ENCODE results near the gene CACNA2D2.

Gene CACNA2D2

DNA sequence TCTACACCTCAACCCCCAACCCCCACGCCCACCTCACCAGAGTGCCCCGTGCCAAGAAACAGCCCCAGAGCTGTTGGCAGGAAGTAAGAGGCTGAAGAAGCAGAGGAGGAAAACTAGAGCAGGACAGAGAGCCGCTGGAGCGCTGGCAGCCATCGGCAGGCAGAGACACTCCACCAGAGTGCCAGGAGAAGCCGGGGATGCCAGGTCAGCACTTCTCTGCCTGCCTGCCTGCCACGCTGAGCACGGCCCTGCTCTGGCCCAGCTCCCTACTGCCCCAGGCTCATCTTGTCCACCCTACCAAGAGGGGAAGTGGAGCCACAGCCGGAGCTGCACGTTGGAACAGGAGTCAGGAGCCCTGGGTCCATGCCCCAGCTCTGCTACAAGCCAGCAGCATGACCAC is 29.7 kb downstream of the CACNA2D2 start:
- no peaks in the 10 kb centered on the region for H3K9me3 ChIP-seq (ENCODE audit: control insufficient read depth in 5 of 5, low read length in 5 of 5)
- no peaks in the 10 kb centered on the region for H3K36me3 ChIP-seq (ENCODE audit: control insufficient read depth in 5 of 5, insufficient read depth in 5 of 5, low read length in 5 of 5)
- no peak overlapping the region for H3K4me3 ChIP-seq (ENCODE audit: low read depth in 1 of 5, low read length in 5 of 5)
- H3K27me3 ChIP-seq (ENCODE audit: control insufficient read depth in 5 of 5, insufficient read depth in 4 of 5, low read length in 5 of 5) = peaks cover 0 to 3% (median 2%) of the 10 kb centered on the region in 5 donors
- H3K4me1 ChIP-seq (ENCODE audit: control insufficient read depth in 5 of 5, insufficient read depth in 5 of 5, low read length in 5 of 5) = peaks cover 0 to 2% (median 0%) of the 10 kb centered on the region in 5 donors
- no peak overlapping the region for H3K27ac ChIP-seq (ENCODE audit: low read depth, low read length)
- H3K9ac ChIP-seq (ENCODE audit: low read length in 5 of 5) = no peak overlapping the region

DNA sequence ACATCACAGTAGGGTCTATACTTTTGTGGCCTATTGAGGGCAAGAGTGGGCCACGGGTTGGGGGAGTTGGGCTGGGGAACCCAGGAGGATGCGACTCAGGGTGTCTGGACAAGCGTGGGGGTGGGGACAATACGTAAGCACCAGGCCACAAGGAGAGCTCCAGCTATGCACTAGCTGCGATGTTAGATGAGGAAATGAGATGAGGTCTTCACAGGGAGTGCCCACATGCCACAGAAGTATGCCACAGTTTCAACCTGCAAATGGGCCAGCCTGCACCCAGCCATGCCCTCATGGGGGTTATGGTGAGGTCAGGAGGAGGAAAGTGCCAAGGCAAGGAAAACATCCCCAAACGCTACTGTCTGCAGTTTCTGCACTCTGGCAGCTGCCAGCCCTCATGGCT is 30.5 kb downstream of the CACNA2D2 start:
- H3K9me3 ChIP-seq (ENCODE audit: control insufficient read depth in 5 of 5, low read length in 5 of 5) = no peaks in the 10 kb centered on the region

GRCh38 chr3:50470658-50471057 is 32.8 kb downstream of the CACNA2D2 start:
- Histone ChIP-seq H3K9ac (ENCODE audit: low read length in 5 of 5) (no peak overlapping the region), H3K9me3 (ENCODE audit: control insufficient read depth in 5 of 5, low read length in 5 of 5) (no peaks in the 10 kb centered on the region), H3K4me1 (ENCODE audit: control insufficient read depth in 5 of 5, insufficient read depth in 5 of 5, low read length in 5 of 5) (peaks cover 0 to 2% (median 0%) of the 10 kb centered on the region in 5 donors)

More for the DNA sequence above, 30.5 kb downstream of the CACNA2D2 start:
- no peaks in the 10 kb centered on the region for H3K36me3 ChIP-seq (ENCODE audit: control insufficient read depth in 5 of 5, insufficient read depth in 5 of 5, low read length in 5 of 5)
- peaks cover 0 to 2% (median 0%) of the 10 kb centered on the region in 5 donors for H3K4me1 ChIP-seq (ENCODE audit: control insufficient read depth in 5 of 5, insufficient read depth in 5 of 5, low read length in 5 of 5)
- no peak overlapping the region for H3K27ac ChIP-seq (ENCODE audit: low read depth, low read length)
- no peak overlapping the region for H3K4me3 ChIP-seq (ENCODE audit: low read depth in 1 of 5, low read length in 5 of 5)
- peaks cover 0 to 3% (median 2%) of the 10 kb centered on the region in 5 donors for H3K27me3 ChIP-seq (ENCODE audit: control insufficient read depth in 5 of 5, insufficient read depth in 4 of 5, low read length in 5 of 5)
- H3K9ac ChIP-seq (ENCODE audit: low read length in 5 of 5) = no peak overlapping the region

GRCh38 chr3:50467919-50468318 is 35.5 kb downstream of the CACNA2D2 start:
- peaks cover 0 to 2% (median 0%) of the 10 kb centered on the region in 5 donors for H3K4me1 ChIP-seq (ENCODE audit: control insufficient read depth in 5 of 5, insufficient read depth in 5 of 5, low read length in 5 of 5)
- no peak overlapping the region for H3K4me3 ChIP-seq (ENCODE audit: low read depth in 1 of 5, low read length in 5 of 5)
- H3K27me3 ChIP-seq (ENCODE audit: control insufficient read depth in 5 of 5, insufficient read depth in 4 of 5, low read length in 5 of 5) = no peaks in the 10 kb centered on the region
- no peaks in the 10 kb centered on the region for H3K36me3 ChIP-seq (ENCODE audit: control insufficient read depth in 5 of 5, insufficient read depth in 5 of 5, low read length in 5 of 5)
- H3K9me3 ChIP-seq (ENCODE audit: control insufficient read depth in 5 of 5, low read length in 5 of 5) = no peaks in the 10 kb centered on the region
- no peak overlapping the region for H3K9ac ChIP-seq (ENCODE audit: low read length in 5 of 5)
- no peak overlapping the region for H3K27ac ChIP-seq (ENCODE audit: low read depth, low read length)

More at GRCh38 chr3:50470658-50471057, 32.8 kb downstream of the CACNA2D2 start:
- Histone ChIP-seq H3K27ac (ENCODE audit: low read depth, low read length) (no peak overlapping the region), H3K4me3 (ENCODE audit: low read depth in 1 of 5, low read length in 5 of 5) (no peak overlapping the region), H3K27me3 (ENCODE audit: control insufficient read depth in 5 of 5, insufficient read depth in 4 of 5, low read length in 5 of 5) (peaks cover 0 to 3% (median 0%) of the 10 kb centered on the region in 5 donors), H3K36me3 (ENCODE audit: control insufficient read depth in 5 of 5, insufficient read depth in 5 of 5, low read length in 5 of 5) (no peaks in the 10 kb centered on the region)

DNA sequence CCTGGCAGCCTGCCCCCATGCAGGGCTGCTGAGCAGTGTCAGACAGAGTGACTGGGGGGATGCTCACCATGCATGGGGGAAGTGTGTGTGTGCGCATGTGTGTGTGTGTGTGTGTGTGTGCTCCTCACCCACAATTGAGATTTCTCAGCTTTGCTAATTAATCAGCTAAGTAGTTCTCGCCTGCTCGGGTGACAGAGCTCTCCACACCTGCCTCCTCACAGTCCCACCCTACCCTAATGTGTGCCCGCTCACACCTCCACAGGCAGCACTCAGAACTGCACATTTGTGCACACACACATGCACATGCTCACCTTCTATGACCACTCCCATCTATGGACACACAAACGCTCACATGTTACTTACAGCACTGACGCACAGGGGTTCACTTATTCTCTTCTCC is 37.3 kb downstream of the CACNA2D2 start:
- Histone ChIP-seq H3K27me3 (ENCODE audit: control insufficient read depth in 5 of 5, insufficient read depth in 4 of 5, low read length in 5 of 5) (no peaks in the 10 kb centered on the region), H3K4me1 (ENCODE audit: control insufficient read depth in 5 of 5, insufficient read depth in 5 of 5, low read length in 5 of 5) (peaks cover 0 to 2% (median 0%) of the 10 kb centered on the region in 5 donors), H3K36me3 (ENCODE audit: control insufficient read depth in 5 of 5, insufficient read depth in 5 of 5, low read length in 5 of 5) (no peaks in the 10 kb centered on the region), H3K9me3 (ENCODE audit: control insufficient read depth in 5 of 5, low read length in 5 of 5) (no peaks in the 10 kb centered on the region), H3K4me3 (ENCODE audit: low read depth in 1 of 5, low read length in 5 of 5) (no peak overlapping the region), H3K9ac (ENCODE audit: low read length in 5 of 5) (no peak overlapping the region), H3K27ac (ENCODE audit: low read depth, low read length) (no peak overlapping the region)

DNA sequence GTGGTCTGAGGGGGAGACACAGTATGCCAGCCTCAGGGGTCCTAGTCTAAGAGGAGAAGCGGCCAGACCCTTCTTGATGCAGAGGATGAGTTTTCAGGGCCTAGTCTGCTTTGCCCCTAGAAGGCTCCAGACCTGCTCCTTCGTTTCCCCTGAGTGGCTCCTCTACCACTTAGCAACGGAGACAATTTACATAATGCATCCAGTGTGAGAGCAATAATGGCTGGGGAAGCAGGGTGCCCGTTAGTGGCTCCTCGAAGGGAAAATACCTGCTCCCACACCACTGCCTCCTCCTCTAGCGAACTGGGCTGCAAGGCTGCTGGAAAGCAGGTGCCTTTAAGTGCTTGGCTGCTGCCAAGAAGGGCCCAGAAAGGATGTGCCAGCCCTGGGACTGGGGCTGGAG is 38.9 kb downstream of the CACNA2D2 start:
- H3K4me1 ChIP-seq (ENCODE audit: control insufficient read depth in 5 of 5, insufficient read depth in 5 of 5, low read length in 5 of 5) = peaks cover 0 to under 1% (median 0%) of the 10 kb centered on the region in 5 donors
- no peaks in the 10 kb centered on the region for H3K27me3 ChIP-seq (ENCODE audit: control insufficient read depth in 5 of 5, insufficient read depth in 4 of 5, low read length in 5 of 5)
- no peak overlapping the region for H3K9ac ChIP-seq (ENCODE audit: low read length in 5 of 5)
- H3K9me3 ChIP-seq (ENCODE audit: control insufficient read depth in 5 of 5, low read length in 5 of 5) = no peaks in the 10 kb centered on the region
- no peak overlapping the region for H3K4me3 ChIP-seq (ENCODE audit: low read depth in 1 of 5, low read length in 5 of 5)
- H3K36me3 ChIP-seq (ENCODE audit: control insufficient read depth in 5 of 5, insufficient read depth in 5 of 5, low read length in 5 of 5) = no peaks in the 10 kb centered on the region
- H3K27ac ChIP-seq (ENCODE audit: low read depth, low read length) = no peak overlapping the region

DNA sequence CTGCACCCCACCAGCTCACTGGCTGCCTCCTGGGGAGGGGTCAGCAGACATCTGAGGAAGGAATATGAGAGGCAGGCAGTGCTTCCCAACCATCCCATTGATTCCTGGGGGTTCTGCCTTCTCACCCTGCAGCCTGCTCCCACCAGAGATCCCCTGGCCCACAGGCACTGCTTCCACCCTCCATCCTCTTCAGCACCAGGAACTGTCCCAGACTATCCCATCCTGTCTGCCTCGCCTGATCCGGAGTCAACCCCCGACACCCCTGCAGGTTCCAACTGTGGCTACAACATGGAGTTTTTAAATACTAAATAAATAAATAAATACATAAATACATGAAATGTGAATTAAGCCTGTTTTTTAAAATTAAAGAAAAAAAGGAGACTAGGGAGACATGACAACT is 43.6 kb downstream of the CACNA2D2 start:
- Histone ChIP-seq H3K27me3 (ENCODE audit: control insufficient read depth in 5 of 5, insufficient read depth in 4 of 5, low read length in 5 of 5) (peaks cover 0 to 7% (median 2%) of the 10 kb centered on the region in 5 donors), H3K4me1 (ENCODE audit: control insufficient read depth in 5 of 5, insufficient read depth in 5 of 5, low read length in 5 of 5) (no peaks in the 10 kb centered on the region), H3K4me3 (ENCODE audit: low read depth in 1 of 5, low read length in 5 of 5) (no peak overlapping the region), H3K9me3 (ENCODE audit: control insufficient read depth in 5 of 5, low read length in 5 of 5) (no peaks in the 10 kb centered on the region), H3K36me3 (ENCODE audit: control insufficient read depth in 5 of 5, insufficient read depth in 5 of 5, low read length in 5 of 5) (no peaks in the 10 kb centered on the region), H3K27ac (ENCODE audit: low read depth, low read length) (no peak overlapping the region), H3K9ac (ENCODE audit: low read length in 5 of 5) (no peak overlapping the region)

GRCh38 chr3:50457988-50458387 is 45.4 kb downstream of the CACNA2D2 start:
- Histone ChIP-seq H3K27me3 (ENCODE audit: control insufficient read depth in 5 of 5, insufficient read depth in 4 of 5, low read length in 5 of 5) (peaks cover 0 to 7% (median 3%) of the 10 kb centered on the region in 5 donors), H3K9ac (ENCODE audit: low read length in 5 of 5) (no peak overlapping the region), H3K9me3 (ENCODE audit: control insufficient read depth in 5 of 5, low read length in 5 of 5) (no peaks in the 10 kb centered on the region), H3K4me1 (ENCODE audit: control insufficient read depth in 5 of 5, insufficient read depth in 5 of 5, low read length in 5 of 5) (no peaks in the 10 kb centered on the region), H3K27ac (ENCODE audit: low read depth, low read length) (no peak overlapping the region), H3K4me3 (ENCODE audit: low read depth in 1 of 5, low read length in 5 of 5) (no peak overlapping the region), H3K36me3 (ENCODE audit: control insufficient read depth in 5 of 5, insufficient read depth in 5 of 5, low read length in 5 of 5) (no peaks in the 10 kb centered on the region)

DNA sequence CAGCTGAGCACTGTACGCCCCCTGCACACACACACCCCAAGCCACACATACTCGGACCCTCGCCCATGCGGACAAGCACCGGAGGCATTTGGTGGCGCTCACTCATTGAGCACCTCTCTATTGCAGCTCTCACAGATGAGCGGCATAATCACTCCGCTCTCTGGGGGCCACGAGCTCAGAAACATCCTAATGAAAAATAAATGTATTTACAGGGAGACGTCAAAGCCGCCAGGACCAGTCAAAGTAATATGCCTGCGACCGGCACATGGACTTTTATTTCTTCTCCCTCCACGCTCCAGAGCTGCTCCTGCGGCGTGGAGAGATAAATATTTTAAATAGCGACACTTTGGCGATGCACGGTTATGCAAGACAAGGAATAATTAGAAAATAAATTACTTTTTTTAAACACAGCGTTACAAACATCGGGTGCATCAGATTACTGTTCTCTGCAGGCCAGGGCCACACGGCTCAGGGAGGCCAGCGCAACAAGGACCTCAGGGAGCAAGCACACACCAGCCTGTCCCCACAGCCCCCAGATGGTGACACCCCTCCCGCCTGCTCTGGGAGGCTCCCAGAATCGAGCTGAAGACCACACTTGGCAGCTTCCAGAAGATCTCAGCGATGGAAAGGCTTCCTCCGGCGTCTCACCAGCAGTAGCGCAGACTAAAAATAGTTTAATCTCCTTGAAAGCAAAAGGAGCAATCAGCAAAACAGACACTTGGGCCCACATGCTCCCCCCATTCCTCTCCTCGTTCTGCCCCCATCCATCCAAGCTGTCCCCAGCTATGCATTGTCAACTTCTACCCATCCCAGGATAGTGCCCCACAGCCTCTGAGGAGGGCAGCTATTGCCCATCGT is 48.0 kb downstream of the CACNA2D2 start:
- Histone ChIP-seq H3K4me1 (ENCODE audit: control insufficient read depth in 5 of 5, insufficient read depth in 5 of 5, low read length in 5 of 5) (peaks cover 0 to 4% (median 2%) of the 10 kb centered on the region in 5 donors), H3K9me3 (ENCODE audit: control insufficient read depth in 5 of 5, low read length in 5 of 5) (no peaks in the 10 kb centered on the region), H3K27ac (ENCODE audit: low read depth, low read length) (no peak overlapping the region), H3K9ac (ENCODE audit: low read length in 5 of 5) (no peak overlapping the region), H3K4me3 (ENCODE audit: low read depth in 1 of 5, low read length in 5 of 5) (no peak overlapping the region), H3K36me3 (ENCODE audit: control insufficient read depth in 5 of 5, insufficient read depth in 5 of 5, low read length in 5 of 5) (no peaks in the 10 kb centered on the region), H3K27me3 (ENCODE audit: control insufficient read depth in 5 of 5, insufficient read depth in 4 of 5, low read length in 5 of 5) (peaks cover 0 to 7% (median 3%) of the 10 kb centered on the region in 5 donors)

- no peaks in the 10 kb centered on the region for H3K9me3 ChIP-seq (ENCODE audit: control insufficient read depth in 5 of 5, low read length in 5 of 5)
- H3K4me1 ChIP-seq (ENCODE audit: control insufficient read depth in 5 of 5, insufficient read depth in 5 of 5, low read length in 5 of 5) = peaks cover 0 to 5% (median 2%) of the 10 kb centered on the region in 5 donors
- H3K36me3 ChIP-seq (ENCODE audit: control insufficient read depth in 5 of 5, insufficient read depth in 5 of 5, low read length in 5 of 5) = no peaks in the 10 kb centered on the region
- H3K27me3 ChIP-seq (ENCODE audit: control insufficient read depth in 5 of 5, insufficient read depth in 4 of 5, low read length in 5 of 5) = peaks cover 0 to 7% (median 5%) of the 10 kb centered on the region in 5 donors
- no peak overlapping the region for H3K27ac ChIP-seq (ENCODE audit: low read depth, low read length)
- no peak overlapping the region for H3K9ac ChIP-seq (ENCODE audit: low read length in 5 of 5)
- no peak overlapping the region for H3K4me3 ChIP-seq (ENCODE audit: low read depth in 1 of 5, low read length in 5 of 5)
These were observed 48.9 kb downstream of the CACNA2D2 start for GRCh38 chr3:50454481-50455070.
